Measurements from ENCODE around the gene SCAMP1. TPM values are rescaled to one million over a fixed set of nuclear protein-coding genes. Genes with fewer than 3 reads are reported as not detected.

SCAMP1 gene
- total and polyA plus RNA-seq, 9 donors = 13.6 to 38.8 (median 35.5) TPM

DNA sequence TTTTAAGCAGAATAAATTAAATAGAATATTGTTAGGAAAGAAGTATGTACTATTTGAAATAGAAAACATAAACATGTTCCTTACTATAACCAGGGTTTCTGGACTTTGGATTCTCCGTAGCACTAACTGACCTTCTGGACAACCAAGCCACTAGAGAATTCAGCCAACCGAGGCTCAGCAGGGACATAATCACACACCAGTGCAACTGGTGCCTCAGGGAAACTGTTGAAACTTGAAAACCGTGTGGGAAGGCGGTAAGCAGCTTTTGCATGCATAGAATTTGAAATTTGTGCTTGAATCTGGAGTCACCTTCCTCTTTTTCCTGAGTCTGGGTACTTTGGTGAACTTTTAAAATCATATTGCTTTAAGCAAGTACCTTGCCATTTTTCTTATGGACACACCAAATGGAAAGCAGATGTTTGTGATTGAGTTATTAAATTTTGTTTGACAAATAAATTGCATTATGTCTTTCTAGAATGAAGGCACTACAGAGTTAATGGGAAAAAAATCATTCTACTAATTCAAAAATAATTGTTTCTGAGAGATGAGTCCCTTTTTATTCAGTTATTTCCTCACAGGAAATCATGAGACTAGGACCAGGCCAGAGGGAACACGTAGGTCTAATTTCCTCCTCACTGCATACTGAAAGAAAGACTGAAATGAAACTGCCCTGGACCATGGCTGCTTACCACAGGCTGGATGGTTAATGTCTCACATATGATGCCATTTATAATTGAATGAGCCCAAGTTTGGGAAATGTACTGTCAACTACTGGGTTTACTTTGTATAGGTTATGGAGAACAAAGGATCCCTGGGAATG, 20.6 kb upstream of the SCAMP1 start:
- WGBS, 3 donors = 86 to 87% (median 87%) methylated on average over 5 of the region's 5 CpGs
- H3K27me3 ChIP-seq = no peaks in the 10 kb centered on the region
- no peaks in the 10 kb centered on the region for H3K36me3 ChIP-seq
- H3K4me3 ChIP-seq = no peak overlapping the region
- TF ChIP-seq EP300 (IDR thresholded peaks at IDR 0.05) (no peak), POLR2A (IDR thresholded peaks at IDR 0.05) (no peak)
- TF ChIP-seq, protein P1, sequence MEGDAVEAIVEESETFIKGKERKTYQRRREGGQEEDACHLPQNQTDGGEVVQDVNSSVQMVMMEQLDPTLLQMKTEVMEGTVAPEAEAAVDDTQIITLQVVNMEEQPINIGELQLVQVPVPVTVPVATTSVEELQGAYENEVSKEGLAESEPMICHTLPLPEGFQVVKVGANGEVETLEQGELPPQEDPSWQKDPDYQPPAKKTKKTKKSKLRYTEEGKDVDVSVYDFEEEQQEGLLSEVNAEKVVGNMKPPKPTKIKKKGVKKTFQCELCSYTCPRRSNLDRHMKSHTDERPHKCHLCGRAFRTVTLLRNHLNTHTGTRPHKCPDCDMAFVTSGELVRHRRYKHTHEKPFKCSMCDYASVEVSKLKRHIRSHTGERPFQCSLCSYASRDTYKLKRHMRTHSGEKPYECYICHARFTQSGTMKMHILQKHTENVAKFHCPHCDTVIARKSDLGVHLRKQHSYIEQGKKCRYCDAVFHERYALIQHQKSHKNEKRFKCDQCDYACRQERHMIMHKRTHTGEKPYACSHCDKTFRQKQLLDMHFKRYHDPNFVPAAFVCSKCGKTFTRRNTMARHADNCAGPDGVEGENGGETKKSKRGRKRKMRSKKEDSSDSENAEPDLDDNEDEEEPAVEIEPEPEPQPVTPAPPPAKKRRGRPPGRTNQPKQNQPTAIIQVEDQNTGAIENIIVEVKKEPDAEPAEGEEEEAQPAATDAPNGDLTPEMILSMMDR (IDR thresholded peaks at IDR 0.05) = no peak
- intact Hi-C loops (cut with DNase I) = no loop called here
- H3K9me3 ChIP-seq = no peaks in the 10 kb centered on the region
- no peak for DNase-seq
- H3K27ac ChIP-seq = no peak overlapping the region
- no peaks in the 10 kb centered on the region for H3K4me1 ChIP-seq (ENCODE audit: insufficient read depth)

DNA sequence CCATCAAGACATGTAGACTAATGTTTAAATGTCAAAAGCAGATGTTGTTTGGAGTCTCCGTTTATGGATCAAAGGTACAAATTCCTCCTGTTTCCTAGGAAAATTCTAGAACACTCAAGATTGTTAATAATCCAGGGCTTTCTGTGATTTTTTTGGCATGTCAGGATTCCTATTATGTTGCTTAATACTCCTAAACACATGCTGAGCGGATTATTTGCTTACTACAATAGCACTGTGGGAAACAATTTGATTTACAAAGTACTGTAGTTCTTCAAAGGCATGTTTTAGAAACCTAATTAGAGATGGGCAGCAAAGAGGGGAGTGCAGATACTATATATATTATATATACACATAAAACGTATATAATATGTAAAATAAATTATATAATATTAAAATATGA, 19.0 kb upstream of the SCAMP1 start:
- DNase-seq = no peak
- TF ChIP-seq POLR2A (IDR thresholded peaks at IDR 0.05) (no peak), EP300 (IDR thresholded peaks at IDR 0.05) (no peak)
- TF ChIP-seq, protein P1 (IDR thresholded peaks at IDR 0.05) = no peak
- Histone ChIP-seq H3K36me3 (no peaks in the 10 kb centered on the region), H3K4me1 (ENCODE audit: insufficient read depth) (no peaks in the 10 kb centered on the region), H3K4me3 (no peak overlapping the region), H3K27ac (no peak overlapping the region), H3K9me3 (no peaks in the 10 kb centered on the region), H3K27me3 (no peaks in the 10 kb centered on the region)
- intact Hi-C loops (cut with DNase I) = no loop called here
- WGBS, 3 donors = 65 to 73% (median 68%) methylated on average over 3 of the region's 3 CpGs

DNA sequence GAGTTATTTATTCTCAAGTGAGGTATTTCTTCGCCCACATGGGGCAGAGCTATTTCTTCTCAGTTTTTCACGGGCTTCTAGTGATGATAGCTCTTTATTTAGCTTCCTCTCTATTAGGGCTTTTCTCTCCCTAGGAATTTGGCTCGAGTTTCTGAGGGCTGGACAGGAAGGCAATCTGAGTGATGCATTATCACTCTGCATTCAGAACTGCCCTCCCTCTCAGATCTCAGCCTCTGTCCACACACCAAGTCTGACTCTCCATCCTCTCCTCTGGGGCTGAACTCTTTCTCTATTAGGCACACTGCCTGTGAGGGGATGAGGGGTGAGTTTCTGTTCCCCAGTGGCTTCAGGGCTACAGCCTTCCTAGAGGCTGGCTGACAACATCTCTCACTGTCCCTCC, 14.9 kb upstream of the SCAMP1 start:
- Histone ChIP-seq H3K9me3 (no peaks in the 10 kb centered on the region), H3K27me3 (no peaks in the 10 kb centered on the region), H3K4me1 (ENCODE audit: insufficient read depth) (no peaks in the 10 kb centered on the region), H3K36me3 (no peaks in the 10 kb centered on the region), H3K4me3 (no peak overlapping the region), H3K27ac (no peak overlapping the region)
- WGBS, 3 donors = 21 to 23% (median 23%) methylated on average over 3 of the region's 3 CpGs
- intact Hi-C loops (cut with DNase I) = no loop called here
- DNase-seq = no peak
- TF ChIP-seq, protein P1 (IDR thresholded peaks at IDR 0.05) = no peak
- TF ChIP-seq POLR2A (IDR thresholded peaks at IDR 0.05) = no peak
- TF ChIP-seq EP300 (IDR thresholded peaks at IDR 0.05) = no peak

DNA sequence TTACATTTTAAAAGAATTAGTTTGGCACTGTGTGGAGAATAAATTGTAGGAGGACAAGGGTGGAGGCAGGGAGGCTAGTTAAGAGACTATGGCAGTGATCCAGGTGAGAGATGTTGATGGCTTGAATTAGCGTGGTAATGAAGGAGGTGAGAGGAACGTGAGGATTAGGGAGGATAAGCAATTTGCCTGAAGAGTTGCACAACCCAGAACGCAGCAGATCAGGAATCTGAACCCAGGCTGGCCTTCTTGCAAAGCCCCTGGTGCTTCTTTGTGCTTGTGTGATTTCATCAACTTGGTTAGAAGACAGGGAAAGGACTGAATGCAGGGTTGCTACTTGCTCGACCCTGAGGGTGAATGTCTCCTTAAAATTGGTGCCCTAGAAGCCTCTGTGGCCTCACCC, 6.9 kb upstream of the SCAMP1 start:
- TF ChIP-seq POLR2A (IDR thresholded peaks at IDR 0.05) (no peak), EP300 (IDR thresholded peaks at IDR 0.05) (no peak)
- TF ChIP-seq, protein P1 (IDR thresholded peaks at IDR 0.05) = no peak
- intact Hi-C loops (cut with DNase I) = no loop called here
- Histone ChIP-seq H3K4me1 (ENCODE audit: insufficient read depth) (no peaks in the 10 kb centered on the region), H3K9me3 (no peaks in the 10 kb centered on the region), H3K36me3 (no peaks in the 10 kb centered on the region), H3K4me3 (no peak overlapping the region), H3K27ac (no peak overlapping the region), H3K27me3 (no peaks in the 10 kb centered on the region)
- WGBS, 3 donors = 45 to 52% (median 47%) methylated on average over 4 of the region's 4 CpGs
- no peak for DNase-seq
